HEK293 (cell line): Measurements from ENCODE around the gene BICD1.

Experiments
- BCL11A ChIP-seq: fragments of 450-650 bp; formaldehyde crosslinking; IDR thresholded peaks from 2 replicates; pipeline ENCODE4 v1.5.1; 2016; ENCODE audit warnings: low read depth, missing biosample characterization, missing genetic modification characterization
- GLI2 ChIP-seq: fragments of 450-650 bp; formaldehyde crosslinking; IDR thresholded peaks from 2 replicates; pipeline ENCODE4; 2017; ENCODE audit warnings: missing biosample characterization, missing genetic modification characterization, low read depth, borderline replicate concordance
- KLF16 ChIP-seq: fragments of 450-650 bp; formaldehyde crosslinking; IDR thresholded peaks from 2 replicates; pipeline ENCODE4 v1.5.1; 2017; ENCODE audit warnings: missing biosample characterization, missing genetic modification characterization
- OSR2 ChIP-seq: fragments of 450-650 bp; formaldehyde crosslinking; IDR thresholded peaks from 2 replicates; pipeline ENCODE4 v1.5.1; 2016; ENCODE audit warnings: missing biosample characterization, missing genetic modification characterization
- SETDB1 ChIP-seq: IDR thresholded peaks from one replicate; pipeline ENCODE4 v1.6.1; 2017; ENCODE audit warnings: mild to moderate bottlenecking, low read length, moderate library complexity, mixed read lengths; ENCODE audit not compliant: insufficient read length
- SP7 ChIP-seq: fragments of 450-650 bp; formaldehyde crosslinking; IDR thresholded peaks from 2 replicates; pipeline ENCODE4 v1.5.1; 2016; ENCODE audit warnings: missing biosample characterization, missing genetic modification characterization
- WT1 ChIP-seq: fragments of 450-650 bp; formaldehyde crosslinking; IDR thresholded peaks from 2 replicates; pipeline ENCODE4 v1.5.1; 2016; ENCODE audit warnings: missing biosample characterization, missing genetic modification characterization
- ZBTB17 ChIP-seq: fragments of 450-650 bp; formaldehyde crosslinking; IDR thresholded peaks from 2 replicates; pipeline ENCODE4 v1.5.1; 2016; ENCODE audit warnings: missing biosample characterization, missing genetic modification characterization
- ZFP69B ChIP-seq: fragments of 450-650 bp; formaldehyde crosslinking; IDR thresholded peaks from 2 replicates; pipeline ENCODE4 v1.5.1; 2016; ENCODE audit warnings: missing biosample characterization, missing genetic modification characterization
- ZNF140 ChIP-seq: fragments of 450-650 bp; formaldehyde crosslinking; IDR thresholded peaks from 2 replicates; pipeline ENCODE4 v1.5.1; 2016; ENCODE audit warnings: missing biosample characterization, missing genetic modification characterization
- ZNF16 ChIP-seq: fragments of 450-650 bp; formaldehyde crosslinking; IDR thresholded peaks from 2 replicates; pipeline ENCODE4 v1.5.1; 2016; ENCODE audit warnings: low read depth, missing biosample characterization, missing genetic modification characterization
- ZNF175 ChIP-seq: fragments of 450-650 bp; formaldehyde crosslinking; IDR thresholded peaks from 2 replicates; pipeline ENCODE4 v1.5.1; 2016; ENCODE audit warnings: missing biosample characterization, missing genetic modification characterization
- ZNF19 ChIP-seq: fragments of 450-650 bp; formaldehyde crosslinking; IDR thresholded peaks from 2 replicates; pipeline ENCODE4; 2016; ENCODE audit warnings: missing biosample characterization, missing genetic modification characterization, low read depth
- ZNF324 ChIP-seq: fragments of 450-650 bp; formaldehyde crosslinking; IDR thresholded peaks from 2 replicates; pipeline ENCODE4 v1.5.1; 2016; ENCODE audit warnings: missing biosample characterization, missing genetic modification characterization
- ZNF391 ChIP-seq: fragments of 450-650 bp; formaldehyde crosslinking; IDR thresholded peaks from 2 replicates; pipeline ENCODE4 v1.5.1; 2016; ENCODE audit warnings: low read depth, missing biosample characterization, missing genetic modification characterization, borderline replicate concordance
- ZNF423 ChIP-seq: fragments of 450-650 bp; formaldehyde crosslinking; IDR thresholded peaks from 2 replicates; pipeline ENCODE4 v1.5.1; 2016; ENCODE audit warnings: missing biosample characterization, missing genetic modification characterization
- ZNF501 ChIP-seq: fragments of 450-650 bp; formaldehyde crosslinking; IDR thresholded peaks from 2 replicates; pipeline ENCODE4 v1.5.1; 2016; ENCODE audit warnings: missing biosample characterization, missing genetic modification characterization
- ZNF521 ChIP-seq: fragments of 450-650 bp; formaldehyde crosslinking; IDR thresholded peaks from 2 replicates; pipeline ENCODE4 v1.5.1; 2017; ENCODE audit warnings: missing biosample characterization, mild to moderate bottlenecking, missing genetic modification characterization
- ZNF555 ChIP-seq: fragments of 450-650 bp; formaldehyde crosslinking; conservative IDR thresholded peaks from 2 replicates; pipeline ENCODE4 v1.5.1; 2017; ENCODE audit warnings: missing biosample characterization, mild to moderate bottlenecking, missing genetic modification characterization, inconsistent platforms
- ZNF623 ChIP-seq: fragments of 450-650 bp; formaldehyde crosslinking; IDR thresholded peaks from 2 replicates; pipeline ENCODE4 v1.5.1; 2016; ENCODE audit warnings: missing biosample characterization, missing genetic modification characterization
- ZNF677 ChIP-seq: fragments of 450-650 bp; IDR thresholded peaks from 2 replicates; pipeline ENCODE4 v1.5.0; 2018; ENCODE audit warnings: missing biosample characterization, mild to moderate bottlenecking, missing genetic modification characterization, moderate library complexity
- ZNF768 ChIP-seq: fragments of 450-650 bp; formaldehyde crosslinking; IDR thresholded peaks from 2 replicates; pipeline ENCODE4 v1.5.1; 2018; ENCODE audit warnings: missing biosample characterization, mild to moderate bottlenecking, missing genetic modification characterization
- ZNF830 ChIP-seq: fragments of 450-650 bp; IDR thresholded peaks from 2 replicates; pipeline ENCODE4 v1.5.0; 2018; ENCODE audit warnings: missing biosample characterization, missing genetic modification characterization, low read depth, mild to moderate bottlenecking, moderate library complexity
- ZXDB ChIP-seq: fragments of 450-650 bp; formaldehyde crosslinking; IDR thresholded peaks from 2 replicates; pipeline ENCODE4 v1.5.1; 2016; ENCODE audit warnings: missing biosample characterization, missing genetic modification characterization
- TF ChIP-seq, protein P1 (sequence below): fragments of 450-650 bp; formaldehyde crosslinking; IDR thresholded peaks from 2 replicates; pipeline ENCODE4 v1.5.0; 2017; ENCODE audit warnings: missing biosample characterization, missing genetic modification characterization, borderline replicate concordance
- TF ChIP-seq, protein P2 (sequence below): fragments of 450-650 bp; formaldehyde crosslinking; IDR thresholded peaks from 2 replicates; pipeline ENCODE4 v1.5.1; 2016; ENCODE audit warnings: missing biosample characterization, missing genetic modification characterization, low read depth
- TF ChIP-seq, protein P3 (sequence below): fragments of 450-650 bp; formaldehyde crosslinking; conservative IDR thresholded peaks from 2 replicates; pipeline ENCODE4 v1.5.1; 2016; ENCODE audit warnings: low read depth, missing biosample characterization, missing genetic modification characterization
- TF ChIP-seq, protein P4 (sequence below): fragments of 450-650 bp; formaldehyde crosslinking; conservative IDR thresholded peaks from 2 replicates; pipeline ENCODE4 v1.5.1; 2016; ENCODE audit warnings: low read depth, missing biosample characterization, missing genetic modification characterization

Gene BICD1

DNA sequence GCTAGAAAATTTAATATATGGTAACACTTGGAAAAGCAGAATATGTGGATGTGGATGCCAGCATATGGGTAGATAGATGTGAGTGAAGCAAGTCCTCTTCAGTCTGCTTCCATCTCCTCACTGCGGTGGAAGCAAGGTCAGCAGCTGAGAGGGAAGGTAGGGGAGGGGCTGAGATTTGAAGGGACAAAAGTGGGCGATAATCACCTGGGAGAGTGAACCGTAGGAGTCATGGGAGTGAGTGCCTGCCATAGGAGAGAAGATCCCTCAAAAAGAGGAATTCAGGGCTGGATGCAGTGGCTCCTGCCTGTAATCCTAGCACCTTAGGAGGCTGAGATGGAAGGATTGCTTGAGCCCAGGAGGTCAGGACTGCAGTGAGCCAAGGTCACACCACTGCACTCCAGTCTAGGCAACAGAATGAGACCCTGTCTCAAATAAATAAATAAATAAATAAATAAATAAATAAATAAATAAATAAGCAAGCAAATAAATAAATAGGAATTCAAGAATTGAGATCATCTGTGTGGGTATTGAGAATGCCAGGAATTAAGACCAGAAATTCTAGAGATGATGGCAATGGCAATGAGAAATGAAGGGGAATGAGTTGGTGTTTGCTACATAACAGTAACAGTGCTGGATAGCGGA lies 123.4 kb downstream of the BICD1 start (continued):
- TF ChIP-seq, protein P1, sequence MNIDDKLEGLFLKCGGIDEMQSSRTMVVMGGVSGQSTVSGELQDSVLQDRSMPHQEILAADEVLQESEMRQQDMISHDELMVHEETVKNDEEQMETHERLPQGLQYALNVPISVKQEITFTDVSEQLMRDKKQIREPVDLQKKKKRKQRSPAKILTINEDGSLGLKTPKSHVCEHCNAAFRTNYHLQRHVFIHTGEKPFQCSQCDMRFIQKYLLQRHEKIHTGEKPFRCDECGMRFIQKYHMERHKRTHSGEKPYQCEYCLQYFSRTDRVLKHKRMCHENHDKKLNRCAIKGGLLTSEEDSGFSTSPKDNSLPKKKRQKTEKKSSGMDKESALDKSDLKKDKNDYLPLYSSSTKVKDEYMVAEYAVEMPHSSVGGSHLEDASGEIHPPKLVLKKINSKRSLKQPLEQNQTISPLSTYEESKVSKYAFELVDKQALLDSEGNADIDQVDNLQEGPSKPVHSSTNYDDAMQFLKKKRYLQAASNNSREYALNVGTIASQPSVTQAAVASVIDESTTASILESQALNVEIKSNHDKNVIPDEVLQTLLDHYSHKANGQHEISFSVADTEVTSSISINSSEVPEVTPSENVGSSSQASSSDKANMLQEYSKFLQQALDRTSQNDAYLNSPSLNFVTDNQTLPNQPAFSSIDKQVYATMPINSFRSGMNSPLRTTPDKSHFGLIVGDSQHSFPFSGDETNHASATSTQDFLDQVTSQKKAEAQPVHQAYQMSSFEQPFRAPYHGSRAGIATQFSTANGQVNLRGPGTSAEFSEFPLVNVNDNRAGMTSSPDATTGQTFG: no peak
- no peak for TF ChIP-seq KLF16
- TF ChIP-seq BCL11A (tag by site-specific recombination): no peak
- TF ChIP-seq, protein P2, sequence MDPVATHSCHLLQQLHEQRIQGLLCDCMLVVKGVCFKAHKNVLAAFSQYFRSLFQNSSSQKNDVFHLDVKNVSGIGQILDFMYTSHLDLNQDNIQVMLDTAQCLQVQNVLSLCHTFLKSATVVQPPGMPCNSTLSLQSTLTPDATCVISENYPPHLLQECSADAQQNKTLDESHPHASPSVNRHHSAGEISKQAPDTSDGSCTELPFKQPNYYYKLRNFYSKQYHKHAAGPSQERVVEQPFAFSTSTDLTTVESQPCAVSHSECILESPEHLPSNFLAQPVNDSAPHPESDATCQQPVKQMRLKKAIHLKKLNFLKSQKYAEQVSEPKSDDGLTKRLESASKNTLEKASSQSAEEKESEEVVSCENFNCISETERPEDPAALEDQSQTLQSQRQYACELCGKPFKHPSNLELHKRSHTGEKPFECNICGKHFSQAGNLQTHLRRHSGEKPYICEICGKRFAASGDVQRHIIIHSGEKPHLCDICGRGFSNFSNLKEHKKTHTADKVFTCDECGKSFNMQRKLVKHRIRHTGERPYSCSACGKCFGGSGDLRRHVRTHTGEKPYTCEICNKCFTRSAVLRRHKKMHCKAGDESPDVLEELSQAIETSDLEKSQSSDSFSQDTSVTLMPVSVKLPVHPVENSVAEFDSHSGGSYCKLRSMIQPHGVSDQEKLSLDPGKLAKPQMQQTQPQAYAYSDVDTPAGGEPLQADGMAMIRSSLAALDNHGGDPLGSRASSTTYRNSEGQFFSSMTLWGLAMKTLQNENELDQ (tag by site-specific recombination): no peak
- TF ChIP-seq ZNF521 (tag by site-specific recombination): no peak
- TF ChIP-seq ZNF324 (tag by site-specific recombination): no peak
- TF ChIP-seq ZNF555 (tag by site-specific recombination): peak; percentile 67
- TF ChIP-seq ZNF140 (tag by site-specific recombination): peak; percentile 71
- no peak for TF ChIP-seq ZNF677
- TF ChIP-seq SP7 (tag by site-specific recombination): no peak
- TF ChIP-seq ZFP69B (tag by site-specific recombination): no peak
- no peak for TF ChIP-seq ZNF768
- peak; percentile 38; the same call in 1 of the 2 replicates for TF ChIP-seq ZXDB (tag by site-specific recombination)
- peak; percentile 68 for TF ChIP-seq ZNF623 (tag by site-specific recombination)
- no peak for TF ChIP-seq ZNF16 (tag by site-specific recombination)
- TF ChIP-seq SETDB1: no peak
- TF ChIP-seq ZNF501 (tag by site-specific recombination): no peak
- no peak for TF ChIP-seq ZNF391 (tag by site-specific recombination)
- no peak for TF ChIP-seq OSR2 (tag by site-specific recombination)
- TF ChIP-seq, protein P3, sequence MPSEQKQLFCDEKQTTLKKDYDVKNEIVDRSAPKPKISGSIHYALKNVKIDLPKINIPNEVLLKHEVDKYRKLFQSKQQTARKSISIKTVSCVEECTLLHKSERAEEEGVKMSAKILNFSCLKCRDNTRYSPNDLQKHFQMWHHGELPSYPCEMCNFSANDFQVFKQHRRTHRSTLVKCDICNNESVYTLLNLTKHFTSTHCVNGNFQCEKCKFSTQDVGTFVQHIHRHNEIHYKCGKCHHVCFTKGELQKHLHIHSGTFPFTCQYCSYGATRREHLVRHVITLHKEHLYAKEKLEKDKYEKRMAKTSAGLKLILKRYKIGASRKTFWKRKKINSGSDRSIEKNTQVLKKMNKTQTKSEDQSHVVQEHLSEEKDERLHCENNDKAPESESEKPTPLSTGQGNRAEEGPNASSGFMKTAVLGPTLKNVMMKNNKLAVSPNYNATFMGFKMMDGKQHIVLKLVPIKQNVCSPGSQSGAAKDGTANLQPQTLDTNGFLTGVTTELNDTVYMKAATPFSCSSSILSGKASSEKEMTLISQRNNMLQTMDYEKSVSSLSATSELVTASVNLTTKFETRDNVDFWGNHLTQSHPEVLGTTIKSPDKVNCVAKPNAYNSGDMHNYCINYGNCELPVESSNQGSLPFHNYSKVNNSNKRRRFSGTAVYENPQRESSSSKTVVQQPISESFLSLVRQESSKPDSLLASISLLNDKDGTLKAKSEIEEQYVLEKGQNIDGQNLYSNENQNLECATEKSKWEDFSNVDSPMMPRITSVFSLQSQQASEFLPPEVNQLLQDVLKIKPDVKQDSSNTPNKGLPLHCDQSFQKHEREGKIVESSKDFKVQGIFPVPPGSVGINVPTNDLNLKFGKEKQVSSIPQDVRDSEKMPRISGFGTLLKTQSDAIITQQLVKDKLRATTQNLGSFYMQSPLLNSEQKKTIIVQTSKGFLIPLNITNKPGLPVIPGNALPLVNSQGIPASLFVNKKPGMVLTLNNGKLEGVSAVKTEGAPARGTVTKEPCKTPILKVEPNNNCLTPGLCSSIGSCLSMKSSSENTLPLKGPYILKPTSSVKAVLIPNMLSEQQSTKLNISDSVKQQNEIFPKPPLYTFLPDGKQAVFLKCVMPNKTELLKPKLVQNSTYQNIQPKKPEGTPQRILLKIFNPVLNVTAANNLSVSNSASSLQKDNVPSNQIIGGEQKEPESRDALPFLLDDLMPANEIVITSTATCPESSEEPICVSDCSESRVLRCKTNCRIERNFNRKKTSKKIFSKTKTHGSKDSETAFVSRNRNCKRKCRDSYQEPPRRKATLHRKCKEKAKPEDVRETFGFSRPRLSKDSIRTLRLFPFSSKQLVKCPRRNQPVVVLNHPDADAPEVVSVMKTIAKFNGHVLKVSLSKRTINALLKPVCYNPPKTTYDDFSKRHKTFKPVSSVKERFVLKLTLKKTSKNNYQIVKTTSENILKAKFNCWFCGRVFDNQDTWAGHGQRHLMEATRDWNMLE (tag by site-specific recombination): peak; percentile 83
- TF ChIP-seq ZBTB17 (tag by site-specific recombination): no peak
- TF ChIP-seq GLI2 (tag by site-specific recombination): no peak; the same call in 1 of the 2 replicates
- no peak for TF ChIP-seq ZNF175
- TF ChIP-seq WT1: no peak
- TF ChIP-seq ZNF19 (tag by site-specific recombination): no peak
- TF ChIP-seq, protein P4, sequence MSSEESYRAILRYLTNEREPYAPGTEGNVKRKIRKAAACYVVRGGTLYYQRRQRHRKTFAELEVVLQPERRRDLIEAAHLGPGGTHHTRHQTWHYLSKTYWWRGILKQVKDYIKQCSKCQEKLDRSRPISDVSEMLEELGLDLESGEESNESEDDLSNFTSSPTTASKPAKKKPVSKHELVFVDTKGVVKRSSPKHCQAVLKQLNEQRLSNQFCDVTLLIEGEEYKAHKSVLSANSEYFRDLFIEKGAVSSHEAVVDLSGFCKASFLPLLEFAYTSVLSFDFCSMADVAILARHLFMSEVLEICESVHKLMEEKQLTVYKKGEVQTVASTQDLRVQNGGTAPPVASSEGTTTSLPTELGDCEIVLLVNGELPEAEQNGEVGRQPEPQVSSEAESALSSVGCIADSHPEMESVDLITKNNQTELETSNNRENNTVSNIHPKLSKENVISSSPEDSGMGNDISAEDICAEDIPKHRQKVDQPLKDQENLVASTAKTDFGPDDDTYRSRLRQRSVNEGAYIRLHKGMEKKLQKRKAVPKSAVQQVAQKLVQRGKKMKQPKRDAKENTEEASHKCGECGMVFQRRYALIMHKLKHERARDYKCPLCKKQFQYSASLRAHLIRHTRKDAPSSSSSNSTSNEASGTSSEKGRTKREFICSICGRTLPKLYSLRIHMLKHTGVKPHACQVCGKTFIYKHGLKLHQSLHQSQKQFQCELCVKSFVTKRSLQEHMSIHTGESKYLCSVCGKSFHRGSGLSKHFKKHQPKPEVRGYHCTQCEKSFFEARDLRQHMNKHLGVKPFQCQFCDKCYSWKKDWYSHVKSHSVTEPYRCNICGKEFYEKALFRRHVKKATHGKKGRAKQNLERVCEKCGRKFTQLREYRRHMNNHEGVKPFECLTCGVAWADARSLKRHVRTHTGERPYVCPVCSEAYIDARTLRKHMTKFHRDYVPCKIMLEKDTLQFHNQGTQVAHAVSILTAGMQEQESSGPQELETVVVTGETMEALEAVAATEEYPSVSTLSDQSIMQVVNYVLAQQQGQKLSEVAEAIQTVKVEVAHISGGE (tag by site-specific recombination): peak; percentile 64
- TF ChIP-seq ZNF423 (tag by site-specific recombination): no peak
- no peak for TF ChIP-seq ZNF830
